Stimulated activated CD8-positive, alpha-beta memory T cell treated with anti-CD3 and anti-CD28 coated beads, Interleukin-4, amount 100 ng/mL, for 24 hours (primary cell): ENCODE measurements around the gene ASCL2.
"Not testable (repeated sequence)": the region's sequence is repeated elsewhere in the genome, so short reads cannot be mapped to it uniquely, and the experiment has no call there.

Experiments
- DNase-seq: peaks from one replicate; pipeline ENCODE4 v3.0.0-alpha.2; 2020; ENCODE audit warnings: low read depth

Gene ASCL2

GRCh38 chr11:2297623-2298030, 27.2 kb upstream of the ASCL2 start:
- DNase-seq, result no peak

- no peak for DNase-seq
Measured at GRCh38 chr11:2296913-2297622, 26.7 kb upstream of the ASCL2 start.

GRCh38 chr11:2295971-2296912, 25.9 kb upstream of the ASCL2 start:
- no peak for DNase-seq

GRCh38 chr11:2294926-2295290, 24.5 kb upstream of the ASCL2 start:
- no peak for DNase-seq

- DNase-seq, result no peak
Measured at GRCh38 chr11:2293984-2294925, 23.9 kb upstream of the ASCL2 start.

GRCh38 chr11:2293531-2293971, 23.2 kb upstream of the ASCL2 start:
- DNase-seq, result no peak

GRCh38 chr11:2290351-2290841, 20.0 kb upstream of the ASCL2 start:
- no peak for DNase-seq

GRCh38 chr11:2289859-2290258, 19.5 kb upstream of the ASCL2 start:
- DNase-seq, result no peak

- DNase-seq, result no peak
Measured at GRCh38 chr11:2289350-2289749, 19.0 kb upstream of the ASCL2 start.

- no peak for DNase-seq
Measured at GRCh38 chr11:2287091-2287490, 16.7 kb upstream of the ASCL2 start.

- not testable (repeated sequence) for DNase-seq
Measured at GRCh38 chr11:2286350-2286749, 16.0 kb upstream of the ASCL2 start.

GRCh38 chr11:2280208-2280607, 9.8 kb upstream of the ASCL2 start:
- DNase-seq, result no peak

- no peak for DNase-seq
Measured at GRCh38 chr11:2277933-2278523, 7.6 kb upstream of the ASCL2 start.

GRCh38 chr11:2277008-2277346, 6.6 kb upstream of the ASCL2 start:
- no peak for DNase-seq

GRCh38 chr11:2276280-2277007, 6.1 kb upstream of the ASCL2 start:
- no peak for DNase-seq

- DNase-seq, result no peak
Measured at GRCh38 chr11:2275334-2276279, 5.2 kb upstream of the ASCL2 start.

GRCh38 chr11:2273771-2274170, 3.4 kb upstream of the ASCL2 start:
- DNase-seq, result no peak

- no peak for DNase-seq
Measured at GRCh38 chr11:2273311-2273710, 2.9 kb upstream of the ASCL2 start.

GRCh38 chr11:2272946-2273280, 2.5 kb upstream of the ASCL2 start:
- no peak for DNase-seq
